ENCODE data around the gene STING1. TPM values are rescaled to one million over a fixed set of nuclear protein-coding genes. Genes with fewer than 3 reads are reported as not detected.
"Not testable (repeated sequence)": the region's sequence is repeated elsewhere in the genome, so short reads cannot be mapped to it uniquely, and the experiment has no call there.

STING1 gene
- total RNA-seq, 1 donor from 2014 or later, result 59.2 TPM

DNA sequence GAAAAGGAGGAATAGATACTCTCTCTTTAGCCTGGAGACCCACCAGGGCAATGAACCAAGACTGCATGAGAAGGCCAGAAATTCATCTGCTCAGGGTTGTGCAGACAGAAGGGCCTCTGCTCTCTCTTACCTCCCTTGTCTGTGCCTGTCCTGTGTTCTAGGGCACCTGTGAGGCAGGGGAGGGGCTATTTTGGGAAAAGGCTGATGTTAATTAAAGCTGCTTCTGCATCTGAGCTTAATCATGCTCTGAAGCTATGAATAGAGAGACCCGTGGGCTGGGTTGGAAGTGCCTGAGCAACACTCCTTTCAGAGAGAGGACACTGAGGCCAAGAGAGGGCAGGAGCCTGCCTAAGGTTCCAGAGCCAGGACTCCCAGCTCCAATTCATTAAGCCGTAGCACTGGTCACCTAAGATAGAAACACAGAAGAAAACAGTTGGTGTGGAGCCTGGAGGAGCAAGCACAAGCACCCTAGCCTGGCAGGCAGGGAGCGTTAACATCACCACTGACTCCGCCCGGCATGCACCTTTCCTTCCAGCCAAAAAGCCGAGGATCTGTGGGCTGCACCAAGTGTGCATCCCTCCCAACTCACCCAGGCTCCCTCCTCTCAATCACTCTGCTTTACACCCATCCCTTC, 31.4 kb upstream of the STING1 start:
- no peaks in the 10 kb centered on the region for H3K27me3 Mint-ChIP-seq (ENCODE audit: low read depth)
- no peak overlapping the region for H3K4me3 Mint-ChIP-seq (ENCODE audit: unreplicated experiment)
- H3K27ac Mint-ChIP-seq (ENCODE audit: unreplicated experiment), result no peak overlapping the region
- peaks cover 15% of the 10 kb centered on the region for H3K4me1 Mint-ChIP-seq (ENCODE audit: low read depth)
- H3K9me3 Mint-ChIP-seq (ENCODE audit: low read depth), result no peaks in the 10 kb centered on the region
- DNase-seq (ENCODE audit: low spot score), result no peak
- no peaks in the 10 kb centered on the region for H3K36me3 Mint-ChIP-seq (ENCODE audit: low read depth)
- TF ChIP-seq, protein P1, sequence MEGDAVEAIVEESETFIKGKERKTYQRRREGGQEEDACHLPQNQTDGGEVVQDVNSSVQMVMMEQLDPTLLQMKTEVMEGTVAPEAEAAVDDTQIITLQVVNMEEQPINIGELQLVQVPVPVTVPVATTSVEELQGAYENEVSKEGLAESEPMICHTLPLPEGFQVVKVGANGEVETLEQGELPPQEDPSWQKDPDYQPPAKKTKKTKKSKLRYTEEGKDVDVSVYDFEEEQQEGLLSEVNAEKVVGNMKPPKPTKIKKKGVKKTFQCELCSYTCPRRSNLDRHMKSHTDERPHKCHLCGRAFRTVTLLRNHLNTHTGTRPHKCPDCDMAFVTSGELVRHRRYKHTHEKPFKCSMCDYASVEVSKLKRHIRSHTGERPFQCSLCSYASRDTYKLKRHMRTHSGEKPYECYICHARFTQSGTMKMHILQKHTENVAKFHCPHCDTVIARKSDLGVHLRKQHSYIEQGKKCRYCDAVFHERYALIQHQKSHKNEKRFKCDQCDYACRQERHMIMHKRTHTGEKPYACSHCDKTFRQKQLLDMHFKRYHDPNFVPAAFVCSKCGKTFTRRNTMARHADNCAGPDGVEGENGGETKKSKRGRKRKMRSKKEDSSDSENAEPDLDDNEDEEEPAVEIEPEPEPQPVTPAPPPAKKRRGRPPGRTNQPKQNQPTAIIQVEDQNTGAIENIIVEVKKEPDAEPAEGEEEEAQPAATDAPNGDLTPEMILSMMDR (IDR thresholded peaks at IDR 0.05), result peak; percentile 44

DNA sequence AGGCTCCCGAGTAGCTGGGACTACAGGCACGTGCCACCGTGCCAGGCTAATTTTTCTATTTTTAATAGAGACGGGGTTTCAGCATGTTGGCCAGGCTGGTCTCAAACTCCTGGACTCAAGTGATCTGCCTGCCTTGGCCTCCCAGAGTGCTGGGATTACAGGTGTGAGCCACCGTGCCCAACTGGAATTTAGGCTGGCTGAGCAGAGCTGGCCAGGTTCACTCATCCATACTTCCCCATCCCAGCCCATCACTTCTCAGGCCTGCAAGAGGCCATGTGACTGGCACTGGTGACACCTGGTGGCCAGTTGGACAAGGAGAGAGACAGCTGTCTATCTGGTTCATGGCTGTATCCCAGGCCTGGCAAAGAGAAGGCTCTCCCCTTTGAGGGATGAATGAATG, 30.9 kb upstream of the STING1 start:
- not testable (repeated sequence) for H3K27ac Mint-ChIP-seq (ENCODE audit: unreplicated experiment); H3K27me3 Mint-ChIP-seq (ENCODE audit: low read depth); DNase-seq (ENCODE audit: low spot score); H3K9me3 Mint-ChIP-seq (ENCODE audit: low read depth); H3K36me3 Mint-ChIP-seq (ENCODE audit: low read depth); H3K4me1 Mint-ChIP-seq (ENCODE audit: low read depth); H3K4me3 Mint-ChIP-seq (ENCODE audit: unreplicated experiment)
- TF ChIP-seq, protein P1 (IDR thresholded peaks at IDR 0.05), result peak; percentile 88

DNA sequence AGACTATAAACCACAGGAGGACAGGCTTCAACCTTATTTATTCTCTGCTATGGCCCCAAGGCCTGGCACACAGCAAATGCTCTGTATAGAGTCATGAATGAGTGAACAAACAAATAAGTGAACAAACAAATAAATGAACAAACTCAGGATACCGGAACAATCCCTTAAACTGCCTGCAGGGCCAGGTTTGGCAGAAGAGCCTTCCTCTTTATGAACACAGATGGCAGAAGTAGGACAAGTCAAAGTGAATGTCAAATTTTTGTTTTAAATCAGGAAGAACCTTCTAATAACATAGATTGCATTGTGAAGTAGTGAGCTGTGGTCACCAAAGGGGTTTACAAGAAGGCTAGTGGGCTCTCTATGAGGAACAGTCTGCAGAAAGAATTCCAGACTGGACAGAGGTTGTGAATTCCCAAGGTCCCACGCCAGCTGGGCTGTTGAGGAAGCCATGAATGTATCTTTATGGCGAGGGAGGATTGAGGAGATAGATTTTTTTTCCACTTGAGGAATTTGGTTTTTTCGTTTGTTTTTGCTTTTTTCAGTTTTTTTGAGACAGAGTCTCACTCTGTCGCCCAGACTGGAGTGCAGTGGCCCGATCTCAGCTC, 30.3 kb upstream of the STING1 start:
- H3K4me1 Mint-ChIP-seq (ENCODE audit: low read depth), result peaks cover 5% of the 10 kb centered on the region
- H3K27ac Mint-ChIP-seq (ENCODE audit: unreplicated experiment), result no peak overlapping the region
- H3K36me3 Mint-ChIP-seq (ENCODE audit: low read depth), result no peaks in the 10 kb centered on the region
- no peak overlapping the region for H3K4me3 Mint-ChIP-seq (ENCODE audit: unreplicated experiment)
- no peaks in the 10 kb centered on the region for H3K9me3 Mint-ChIP-seq (ENCODE audit: low read depth)
- TF ChIP-seq, protein P1 (IDR thresholded peaks at IDR 0.05), result no peak
- H3K27me3 Mint-ChIP-seq (ENCODE audit: low read depth), result no peaks in the 10 kb centered on the region
- no peak for DNase-seq (ENCODE audit: low spot score)

DNA sequence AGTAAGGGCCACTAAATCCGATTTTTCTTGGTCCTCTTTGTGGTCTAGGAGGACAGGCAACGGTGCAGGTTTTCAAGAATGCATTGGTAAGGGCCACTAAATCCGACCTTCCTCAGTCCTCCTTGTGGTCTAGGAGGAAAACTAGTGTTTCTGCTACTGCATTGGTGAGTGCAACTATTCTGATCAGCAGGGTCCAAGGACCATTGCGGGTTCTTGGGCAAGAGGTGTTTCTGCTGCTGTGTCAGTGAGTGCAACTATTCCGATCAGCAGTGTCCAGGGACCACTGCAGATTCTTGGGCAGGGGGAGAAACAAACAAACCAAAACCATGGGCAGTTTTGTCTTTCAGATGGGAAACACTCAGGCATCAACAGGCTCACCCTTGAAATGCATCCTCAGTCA, 22.2 kb upstream of the STING1 start:
- not testable (repeated sequence) for H3K27ac Mint-ChIP-seq (ENCODE audit: unreplicated experiment); DNase-seq (ENCODE audit: low spot score); H3K4me1 Mint-ChIP-seq (ENCODE audit: low read depth); H3K4me3 Mint-ChIP-seq (ENCODE audit: unreplicated experiment); H3K27me3 Mint-ChIP-seq (ENCODE audit: low read depth); H3K36me3 Mint-ChIP-seq (ENCODE audit: low read depth); H3K9me3 Mint-ChIP-seq (ENCODE audit: low read depth)

DNA sequence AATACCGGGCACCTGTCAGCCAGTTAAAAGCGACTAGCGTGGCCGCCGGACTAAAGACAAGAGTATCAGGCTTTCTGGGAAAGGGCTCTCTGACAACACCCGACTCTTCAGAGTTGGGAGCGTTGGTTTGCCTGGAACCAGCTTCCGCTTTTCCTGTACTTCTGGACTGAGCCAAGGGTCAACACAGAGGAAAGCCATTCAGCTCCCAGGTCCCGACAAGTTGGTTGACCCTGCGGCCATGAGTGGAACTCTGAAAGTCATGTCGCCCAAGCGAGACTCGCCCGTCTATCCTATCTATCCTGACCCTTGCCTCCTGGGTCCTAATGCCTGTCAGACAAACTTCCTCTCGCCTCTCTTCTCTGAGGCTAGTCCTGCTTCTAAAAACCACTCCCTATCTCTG, 21.3 kb upstream of the STING1 start:
- not testable (repeated sequence) for H3K4me3 Mint-ChIP-seq (ENCODE audit: unreplicated experiment); H3K4me1 Mint-ChIP-seq (ENCODE audit: low read depth); H3K9me3 Mint-ChIP-seq (ENCODE audit: low read depth); H3K27me3 Mint-ChIP-seq (ENCODE audit: low read depth); H3K36me3 Mint-ChIP-seq (ENCODE audit: low read depth); DNase-seq (ENCODE audit: low spot score); H3K27ac Mint-ChIP-seq (ENCODE audit: unreplicated experiment)

DNA sequence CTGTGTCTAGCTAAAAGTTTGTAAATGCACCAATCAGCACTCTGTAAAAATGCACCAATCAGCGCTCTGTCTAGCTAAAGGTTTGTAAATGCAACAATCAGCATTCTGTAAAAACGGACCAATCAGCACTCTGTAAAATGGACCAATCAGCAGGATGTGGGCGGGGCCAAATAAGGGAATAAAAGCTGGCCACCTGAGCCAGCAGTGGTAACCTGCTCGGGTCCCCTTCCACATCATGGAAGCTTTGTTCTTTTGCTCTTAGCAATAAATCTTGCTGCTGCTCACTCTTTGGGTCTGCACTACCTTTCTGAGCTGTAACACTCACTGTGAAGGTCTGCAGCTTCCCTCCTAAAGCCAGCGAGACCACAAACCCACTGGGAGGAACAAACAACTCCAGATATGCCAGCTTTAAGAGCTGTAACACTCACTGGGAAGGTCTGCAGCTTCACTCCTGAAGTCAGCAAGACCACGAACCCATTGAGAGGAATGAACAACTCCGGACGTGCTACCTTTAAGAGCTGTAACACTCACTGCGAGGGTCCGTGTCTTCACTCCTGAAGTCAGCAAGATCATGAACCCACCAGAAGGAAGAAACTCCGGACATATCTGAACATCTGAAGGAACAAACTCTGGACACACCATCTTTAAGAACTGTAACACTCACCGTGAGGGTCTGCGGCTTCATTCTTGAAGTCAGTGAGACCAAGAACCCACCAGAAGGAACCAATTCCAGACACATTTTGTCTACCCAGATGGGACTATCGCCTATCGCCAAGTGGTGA, 20.7 kb upstream of the STING1 start:
- not testable (repeated sequence) for H3K4me3 Mint-ChIP-seq (ENCODE audit: unreplicated experiment); DNase-seq (ENCODE audit: low spot score)

More for the DNA sequence above, 20.7 kb upstream of the STING1 start:
- not testable (repeated sequence) for H3K4me1 Mint-ChIP-seq (ENCODE audit: low read depth); H3K27ac Mint-ChIP-seq (ENCODE audit: unreplicated experiment); H3K36me3 Mint-ChIP-seq (ENCODE audit: low read depth); H3K27me3 Mint-ChIP-seq (ENCODE audit: low read depth); H3K9me3 Mint-ChIP-seq (ENCODE audit: low read depth)

Data from chondrocyte (in vitro differentiated cells).